HCT116 (cell line): ENCODE data around the gene SPAG6. TPM values are rescaled to one million over a fixed set of nuclear protein-coding genes. Genes with fewer than 3 reads are reported as not detected.

ENCODE experiments used
- ATAC-seq: fragments of 200-7000 bp; cut with Tn5 transposase; 2 replicates; pipeline ENCODE4 v1.9.1; 2020; ENCODE audit warnings: mild to moderate bottlenecking, moderate library complexity
- BruUV-seq: library from RNA; stranded (reverse); fragments of 400-500 nt; replicated peaks from 2 replicates; lab custom pipeline; 2021; lab: Mats Ljungman, UMichigan
- CTCF ChIA-PET: fragments of 300-600 bp; sonication (Branson Sonifier 250); formaldehyde crosslinking; loops from one replicate; lab custom pipeline; 2021; ENCODE audit warnings: antibody characterized with exemption; lab: Charles Lee
- POLR2A ChIA-PET: fragments of 300-600, 350-600 bp; sonication (Branson Sonifier 250); formaldehyde crosslinking; loops from one replicate; lab custom pipeline; 2021; ENCODE audit warnings: antibody characterized with exemption; lab: Charles Lee
- RAD21 ChIA-PET, 2 experiments: fragments of 300-600 bp; sonication (Branson Sonifier 250); formaldehyde crosslinking; loops; one replicate each; lab custom pipeline; 2023; ENCODE audit warnings: low total read pairs in 2 of 2; ENCODE audit not compliant: uncharacterized antibody in 2 of 2, unreplicated experiment in 2 of 2, low non-redundant PET in 1 of 2; lab: Charles Lee
- DNase-seq: peaks from one replicate; pipeline ENCODE4 v3.0.0-alpha.2; 2010; ENCODE audit warnings: low read depth, low spot score
- H2AFZ ChIP-seq: fragments of 200-600 bp; shearing (Covaris generic), sonication (generic); 2 replicates; pipeline ENCODE4 v1.6.1; 2017; ENCODE audit warnings: low read depth, mixed run types, mixed read lengths, antibody characterized with exemption, low read length; ENCODE audit not compliant: poor library complexity, severe bottlenecking
- H3K27ac ChIP-seq: 2 replicates; pipeline ENCODE4 v1.5.1; 2012; ENCODE audit warnings: low read depth, low read length
- H3K27me3 ChIP-seq: fragments of 200-600 bp; sonication (generic); 2 replicates; pipeline ENCODE4 v1.6.1; 2016; ENCODE audit warnings: mixed run types, low read length, mixed read lengths; ENCODE audit not compliant: insufficient read depth
- H3K36me3 ChIP-seq, 2 experiments: fragments of 200-500 bp in 1 of 2; fragments of 200-600 bp in 1 of 2; sonication (Bioruptor generic) in 1 of 2; sonication (generic) in 1 of 2; 2 replicates each; pipeline versions ENCODE4 v1.5.1 to v1.6.1; 2014 to 2016; ENCODE audit warnings: low read length in 2 of 2, inconsistent platforms in 1 of 2, mixed read lengths in 1 of 2, mixed run types in 1 of 2; ENCODE audit not compliant: insufficient read depth in 2 of 2, control insufficient read depth in 1 of 2
- H3K4me1 ChIP-seq, 2 experiments: fragments of 200-600 bp in 1 of 2; sonication (generic) in 1 of 2; 2 replicates each; pipeline versions ENCODE4 v1.5.1 to v1.6.1; 2012 to 2017; ENCODE audit warnings: low read length in 2 of 2, inconsistent platforms in 1 of 2, mild to moderate bottlenecking in 1 of 2, mixed read lengths in 1 of 2, mixed run types in 1 of 2, moderate library complexity in 1 of 2; ENCODE audit not compliant: insufficient read depth in 2 of 2, control insufficient read depth in 1 of 2
- H3K4me2 ChIP-seq: fragments of 200-600 bp; sonication (generic); 2 replicates; pipeline ENCODE4 v1.6.1; 2017; ENCODE audit warnings: mixed run types, low read length, mixed read lengths
- H3K4me3 ChIP-seq, 2 experiments: fragments of 200-600 bp in 1 of 2; sonication (generic) in 1 of 2; replicated peaks in 1 of 2; 2 replicates each; pipeline ENCODE4 v1.5.1; 2011 to 2016; ENCODE audit warnings: low read length in 2 of 2, control low read depth in 1 of 2, low read depth in 1 of 2, mild to moderate bottlenecking in 1 of 2, mixed read lengths in 1 of 2, mixed run types in 1 of 2
- H3K79me2 ChIP-seq: fragments of 200-600 bp; sonication (generic); 2 replicates; pipeline ENCODE4 v1.6.1; 2017; ENCODE audit warnings: mild to moderate bottlenecking, mixed run types, low read length, moderate library complexity, mixed read lengths; ENCODE audit not compliant: insufficient read depth
- H3K9ac ChIP-seq: fragments of 200-600 bp; sonication (generic); 2 replicates; pipeline ENCODE4 v1.6.1; 2016; ENCODE audit warnings: low read length, mixed read lengths
- H3K9me2 ChIP-seq: fragments of 200-600 bp; sonication (generic), shearing (Covaris generic); 2 replicates; pipeline ENCODE4 v1.6.1; 2017; ENCODE audit warnings: mixed run types, mild to moderate bottlenecking, moderate library complexity; ENCODE audit not compliant: insufficient read depth
- H3K9me3 ChIP-seq, 2 experiments: fragments of 200-500 bp in 1 of 2; fragments of 200-600 bp in 1 of 2; sonication (Bioruptor generic) in 1 of 2; sonication (generic) in 1 of 2; 2 replicates each; pipeline ENCODE4 v1.6.1; 2014 to 2017; ENCODE audit warnings: low read length in 2 of 2, mixed read lengths in 2 of 2, inconsistent platforms in 1 of 2, low read depth in 1 of 2, mild to moderate bottlenecking in 1 of 2, mixed run types in 1 of 2, moderate library complexity in 1 of 2; ENCODE audit not compliant: control insufficient read depth in 1 of 2, insufficient read depth in 1 of 2
- H4K20me1 ChIP-seq: fragments of 200-600 bp; sonication (generic), shearing (Covaris generic); 2 replicates; pipeline ENCODE4 v1.6.1; 2017; ENCODE audit warnings: mixed run types, mild to moderate bottlenecking, moderate library complexity; ENCODE audit not compliant: insufficient read depth
- CEBPB ChIP-seq: IDR thresholded peaks from 2 replicates; pipeline ENCODE4 v1.6.1; 2012; ENCODE audit warnings: low read depth
- ELF1 ChIP-seq: IDR thresholded peaks from 2 replicates; pipeline ENCODE4 v1.6.1; 2012; ENCODE audit warnings: low read depth, borderline replicate concordance
- EZH2phosphoT487 ChIP-seq: fragments of 200-600 bp; IDR thresholded peaks from 2 replicates; pipeline ENCODE4 v1.6.1; 2018; ENCODE audit warnings: antibody characterized with exemption, borderline replicate concordance
- FOSL1 ChIP-seq: IDR thresholded peaks from 2 replicates; pipeline ENCODE4 v1.6.1; 2012; ENCODE audit warnings: low read depth
- POLR2AphosphoS5 ChIP-seq: IDR thresholded peaks from 2 replicates; pipeline ENCODE4 v1.6.1; 2011; ENCODE audit warnings: mild to moderate bottlenecking, low read depth, low read length, moderate library complexity
- RAD21 ChIP-seq: IDR thresholded peaks from 2 replicates; pipeline ENCODE4 v1.6.1; 2012; ENCODE audit warnings: low read depth, mild to moderate bottlenecking
- SIN3A ChIP-seq: IDR thresholded peaks from 2 replicates; pipeline ENCODE4 v1.6.1; 2012; ENCODE audit warnings: low read depth
- SP1 ChIP-seq: IDR thresholded peaks from 2 replicates; pipeline ENCODE4 v1.6.1; 2012; ENCODE audit warnings: low read depth
- ZFX ChIP-seq: fragments of 450-650 bp; IDR thresholded peaks from 2 replicates; pipeline ENCODE4 v1.6.1; 2017
- ZNF274 ChIP-seq: fragments of 200-500 bp; sonication (Bioruptor generic); IDR thresholded peaks from 2 replicates; pipeline ENCODE4 v1.6.1; 2014; ENCODE audit warnings: mild to moderate bottlenecking, low read depth, low read length, inconsistent platforms
- intact Hi-C: fragments of 100-400 bp; cut with micrococcal nuclease; formaldehyde crosslinking; loops from 2 replicates; pipeline ENCODE4 v1.10.0; 2022
- total RNA-seq: library from RNA; stranded (reverse); gene quantifications from one replicate; pipeline ENCODE4 v1.2.1, GENCODE V29; 2021; ENCODE audit not compliant: unreplicated experiment

Gene SPAG6
- total RNA-seq, 1 experiment from 2014 or later: not detected

GRCh38 chr10:22466763-22467334 is 121.6 kb downstream of the SPAG6 start:
- ChIA-PET CTCF (no interaction called here), POLR2A (no interaction called here), RAD21 (no interaction called here)
- no peak overlapping the region for H3K9ac ChIP-seq
- DNase-seq: no peak
- TF ChIP-seq RAD21 (no peak), ELF1 (no peak), ZNF274 (no peak), POLR2AphosphoS5 (no peak), SIN3A (no peak), CEBPB (no peak), ZFX (no peak), FOSL1 (no peak), SP1 (no peak), EZH2phosphoT487 (no peak)
- no peak overlapping the region for H3K27ac ChIP-seq
- intact Hi-C loops: no loop called here
- no peaks in the 10 kb centered on the region for H3K9me2 ChIP-seq
- BruUV-seq: no TSS peak
- no peaks in the 10 kb centered on the region for H4K20me1 ChIP-seq
- H3K4me3 ChIP-seq: no peak overlapping the region
- H2AFZ ChIP-seq: no peak overlapping the region
- no peaks in the 10 kb centered on the region for H3K4me1 ChIP-seq
- H3K27me3 ChIP-seq: no peaks in the 10 kb centered on the region
- H3K79me2 ChIP-seq: no peaks in the 10 kb centered on the region
- ATAC-seq: no peak
- H3K36me3 ChIP-seq: no peaks in the 10 kb centered on the region
- no peak overlapping the region for H3K4me2 ChIP-seq
- H3K9me3 ChIP-seq: no peaks in the 10 kb centered on the region

Other genes starting within 250 kb of the SPAG6 start
- gene EBLN1, start 127.5 kb upstream of the SPAG6 start, total RNA-seq: not detected
- gene COMMD3, start 29.1 kb upstream of the SPAG6 start, total RNA-seq: 43.0 TPM
- 81.1 TPM for gene BMI1, start 24.4 kb upstream of the SPAG6 start, total RNA-seq